Lung (tissue), 12 donors: Measurements from ENCODE around the gene RTN1. TPM values are rescaled to one million over a fixed set of nuclear protein-coding genes. Genes with fewer than 3 reads are reported as not detected.
"Not testable (repeated sequence)": the region's sequence is repeated elsewhere in the genome, so short reads cannot be mapped to it uniquely, and the experiment has no call there.

Experiments
- ATAC-seq: fragments of 200-7000 bp; cut with Tn5 transposase; one replicate; pipeline ENCODE4 v1.9.1; 2020; ENCODE audit warnings: moderate number of reproducible peaks; ENCODE audit not compliant: insufficient read depth, low FRiP score
- DNase-seq, 3 donors: peaks; one replicate each; pipeline ENCODE4 v3.0.0-alpha.2; 2013 to 2017
- H3K27ac ChIP-seq, 2 donors: one replicate each; pipeline ENCODE4 v1.5.1; 2013; ENCODE audit warnings: mild to moderate bottlenecking in 2 of 2, moderate library complexity in 2 of 2, control low read depth in 1 of 2, inconsistent platforms in 1 of 2, low read depth in 1 of 2, low read length in 1 of 2
- H3K27me3 ChIP-seq, 3 donors: one replicate each; pipeline ENCODE4 v1.5.1; 2013; ENCODE audit warnings: low read length in 2 of 3; ENCODE audit not compliant: control insufficient read depth in 3 of 3, insufficient read depth in 3 of 3
- H3K36me3 ChIP-seq, 4 donors: one replicate each; pipeline ENCODE4 v1.5.1; 2013; ENCODE audit warnings: low read length in 4 of 4, mild to moderate bottlenecking in 1 of 4, moderate library complexity in 1 of 4; ENCODE audit not compliant: control insufficient read depth in 4 of 4, insufficient read depth in 4 of 4
- H3K4me1 ChIP-seq, 5 donors: one replicate each; pipeline ENCODE4 v1.5.1; 2013; ENCODE audit warnings: low read length in 5 of 5, mild to moderate bottlenecking in 2 of 5, moderate library complexity in 1 of 5; ENCODE audit not compliant: control insufficient read depth in 5 of 5, insufficient read depth in 5 of 5
- H3K4me3 ChIP-seq: one replicate; pipeline ENCODE4 v1.5.1; 2013; ENCODE audit warnings: mild to moderate bottlenecking, control low read depth, moderate library complexity
- H3K9ac ChIP-seq, 2 donors: one replicate each; pipeline ENCODE4 v1.5.1; 2013; ENCODE audit warnings: low read length in 2 of 2, control low read depth in 1 of 2; ENCODE audit not compliant: insufficient read depth in 1 of 2
- H3K9me3 ChIP-seq, 4 donors: one replicate each; pipeline ENCODE4 v1.5.1; 2013; ENCODE audit warnings: low read length in 3 of 4, mild to moderate bottlenecking in 1 of 4, moderate library complexity in 1 of 4; ENCODE audit not compliant: control insufficient read depth in 4 of 4, insufficient read depth in 3 of 4
- CTCF ChIP-seq: IDR thresholded peaks from 2 replicates; pipeline ENCODE4 v1.5.1; 2012; ENCODE audit warnings: mild to moderate bottlenecking; ENCODE audit errors: control extremely low read depth, extremely low read depth
- WGBS, 2 donors: extraction: QIAGEN DNeasy Blood & Tissue Kit; methylation state at CpG; one replicate each; pipeline ENCODE4 v1.1.7; 2013; 5-methylcytosine and 5-hydroxymethylcytosine counted together
- polyA plus RNA-seq, 2 donors: library from polyadenylated mRNA; stranded (reverse); fragments of 200-250 nt; gene quantifications; one replicate each; pipeline ENCODE4 v1.2.1, GENCODE V29; 2013
- total RNA-seq, 2 donors: library from RNA; depleted of rRNA in 1 of 2; stranded (reverse); fragments of >200 nt in 1 of 2; gene quantifications; one replicate each; pipeline ENCODE4 v1.2.1, GENCODE V29; 2014 to 2021
- donor health status: control.
- donor health status: control.
- donor health status: Bipolar disorder and iron deficiency.
- donor health status: healthy.
- donor health status: DM: yes; HTN: yes; CAD: no.

The RTN1 gene
- total and polyA plus RNA-seq, 4 donors: 2.4 to 9.0 (median 6.9) TPM

GRCh38 chr14:59657769-59658168, 212.8 kb downstream of the RTN1 start:
- no peak overlapping the region for H3K4me3 ChIP-seq
- ATAC-seq (no peak), DNase-seq (no peak)
- WGBS, 2 donors: 66 to 67% methylated on average over 7 of the region's 7 CpGs
- H3K36me3 ChIP-seq: no peaks in the 10 kb centered on the region
- H3K27me3 ChIP-seq: no peaks in the 10 kb centered on the region
- H3K9ac ChIP-seq: no peak overlapping the region
- no peaks in the 10 kb centered on the region for H3K4me1 ChIP-seq
- H3K27ac ChIP-seq: no peak overlapping the region
- TF ChIP-seq CTCF: no peak
- H3K9me3 ChIP-seq: peaks cover 0 to 4% (median 2%) of the 10 kb centered on the region in 4 donors

- ATAC-seq (no peak), DNase-seq (no peak)
- no peaks in the 10 kb centered on the region for H3K36me3 ChIP-seq
- H3K4me1 ChIP-seq: no peaks in the 10 kb centered on the region
- 81 to 91% methylated on average over 2 of the region's 2 CpGs for WGBS, 2 donors
- H3K27ac ChIP-seq: no peak overlapping the region
- H3K4me3 ChIP-seq: no peak overlapping the region
- H3K9me3 ChIP-seq: peaks cover 0 to 4% (median 2%) of the 10 kb centered on the region in 4 donors
- no peaks in the 10 kb centered on the region for H3K27me3 ChIP-seq
- TF ChIP-seq CTCF: no peak
- no peak overlapping the region for H3K9ac ChIP-seq
Measured at GRCh38 chr14:59656473-59656872, 214.1 kb downstream of the RTN1 start.

GRCh38 chr14:59654131-59654530, 216.4 kb downstream of the RTN1 start:
- H3K9me3 ChIP-seq, H3K27me3 ChIP-seq, H3K4me3 ChIP-seq, H3K4me1 ChIP-seq, H3K27ac ChIP-seq, ATAC-seq, DNase-seq, H3K9ac ChIP-seq, H3K36me3 ChIP-seq: not testable (repeated sequence)
- 87 to 91% methylated on average over 10 of the region's 10 CpGs for WGBS, 2 donors

- not testable (repeated sequence) for H3K4me3 ChIP-seq, H3K27me3 ChIP-seq, ATAC-seq, H3K27ac ChIP-seq, H3K9ac ChIP-seq, H3K4me1 ChIP-seq, H3K36me3 ChIP-seq, DNase-seq
- H3K9me3 ChIP-seq: peaks cover 0 to 15% (median 11%) of the 10 kb centered on the region in 4 donors
- 90 to 91% methylated on average over 1 of the region's 1 CpG for WGBS, 2 donors
Measured at GRCh38 chr14:59646832-59647231, 223.7 kb downstream of the RTN1 start.

GRCh38 chr14:59638885-59639284, 231.7 kb downstream of the RTN1 start:
- no peak overlapping the region for H3K9ac ChIP-seq
- no peak overlapping the region for H3K4me3 ChIP-seq
- DNase-seq (no peak), ATAC-seq (no peak)
- H3K27ac ChIP-seq: no peak overlapping the region
- H3K36me3 ChIP-seq: no peaks in the 10 kb centered on the region
- no peaks in the 10 kb centered on the region for H3K4me1 ChIP-seq
- WGBS, 2 donors: 78 to 85% methylated on average over 4 of the region's 4 CpGs
- TF ChIP-seq CTCF: no peak
- H3K27me3 ChIP-seq: no peaks in the 10 kb centered on the region
- peaks cover 0 to 4% (median under 1%) of the 10 kb centered on the region in 4 donors for H3K9me3 ChIP-seq
